ENCODE measurements around the gene MKRN1.
A peak's percentile ranks its signal among the peaks of the same experiment; 100 is the strongest.
"Not testable (repeated sequence)": the region's sequence is repeated elsewhere in the genome, so short reads cannot be mapped to it uniquely, and the experiment has no call there.

MKRN1 gene

GRCh38 chr7:140479062-140479738 is at the start of gene MKRN1:
Gene MKRN1 (minus strand): TSS chr7:140479505. CDS start chr7:140479344, 161 bp downstream.
- DNase-seq (ENCODE audit: low read depth in 2 of 2), result peak; percentile 80 to 87

GRCh38 chr7:140526787-140527664 is 47.7 kb upstream of the MKRN1 start:
- DNase-seq (ENCODE audit: low read depth in 2 of 2), result no peak

GRCh38 chr7:140526214-140526613 is 46.9 kb upstream of the MKRN1 start:
- DNase-seq (ENCODE audit: low read depth in 2 of 2), result no peak

GRCh38 chr7:140525743-140526142 is 46.4 kb upstream of the MKRN1 start:
- DNase-seq (ENCODE audit: low read depth in 2 of 2), result peak in 1 of 2 donors; percentile 2

- no peak for DNase-seq (ENCODE audit: low read depth in 2 of 2)
Observed at GRCh38 chr7:140521421-140521820, 42.1 kb upstream of the MKRN1 start.

- DNase-seq (ENCODE audit: low read depth in 2 of 2), result no peak
Observed at GRCh38 chr7:140519007-140519399, 39.7 kb upstream of the MKRN1 start.

GRCh38 chr7:140518370-140519006 is 39.2 kb upstream of the MKRN1 start:
- DNase-seq (ENCODE audit: low read depth in 2 of 2), result no peak

- peak; percentile 29 to 41 for DNase-seq (ENCODE audit: low read depth in 2 of 2)
Observed at GRCh38 chr7:140517546-140518369, 38.5 kb upstream of the MKRN1 start.

- no peak for DNase-seq (ENCODE audit: low read depth in 2 of 2)
Observed at GRCh38 chr7:140512317-140513000, 33.2 kb upstream of the MKRN1 start.

GRCh38 chr7:140509789-140510188 is 30.5 kb upstream of the MKRN1 start:
- DNase-seq (ENCODE audit: low read depth in 2 of 2), result no peak

- DNase-seq (ENCODE audit: low read depth in 2 of 2), result not testable (repeated sequence)
Observed at GRCh38 chr7:140507556-140507955, 28.3 kb upstream of the MKRN1 start.

GRCh38 chr7:140506788-140507464 is 27.6 kb upstream of the MKRN1 start:
- DNase-seq (ENCODE audit: low read depth in 2 of 2), result no peak

GRCh38 chr7:140501966-140502365 is 22.7 kb upstream of the MKRN1 start:
- DNase-seq (ENCODE audit: low read depth in 2 of 2), result no peak

- DNase-seq (ENCODE audit: low read depth in 2 of 2), result not testable (repeated sequence)
Observed at GRCh38 chr7:140497807-140498206, 18.5 kb upstream of the MKRN1 start.

- DNase-seq (ENCODE audit: low read depth in 2 of 2), result no peak
Observed at GRCh38 chr7:140497241-140497769, 18.0 kb upstream of the MKRN1 start.

GRCh38 chr7:140495514-140496097 is 16.3 kb upstream of the MKRN1 start:
- DNase-seq (ENCODE audit: low read depth in 2 of 2), result no peak

- DNase-seq (ENCODE audit: low read depth in 2 of 2), result no peak
Observed at GRCh38 chr7:140494867-140495266, 15.6 kb upstream of the MKRN1 start.

GRCh38 chr7:140489026-140489359 is 9.7 kb upstream of the MKRN1 start:
- no peak for DNase-seq (ENCODE audit: low read depth in 2 of 2)

GRCh38 chr7:140485500-140486265 is 6.4 kb upstream of the MKRN1 start:
- DNase-seq (ENCODE audit: low read depth in 2 of 2), result no peak

All from stimulated activated CD8-positive, alpha-beta memory T cell treated with anti-CD3 and anti-CD28 coated beads, Interleukin-7, amount 100 ng/mL, for 1 hour (primary cell).